GM21528 (cell line): ENCODE results near the gene TMC2.
"Not testable (repeated sequence)": the region's sequence is repeated elsewhere in the genome, so short reads cannot be mapped to it uniquely, and the experiment has no call there.

Experiments
- ATAC-seq: cut with Tn5 transposase; IDR thresholded peaks from one replicate; pipeline ENCODE4 v1.9.1; 2021; ENCODE audit warnings: mild to moderate bottlenecking, moderate library complexity; ENCODE audit not compliant: unreplicated experiment, low FRiP score

Gene TMC2

GRCh38 chr20:2657241-2657640 lies 120.9 kb downstream of the TMC2 start:
- no peak for ATAC-seq

- ATAC-seq: no peak
These were observed 121.3 kb downstream of the TMC2 start for GRCh38 chr20:2657674-2658073.

- ATAC-seq: no peak
These were observed 122.3 kb downstream of the TMC2 start for GRCh38 chr20:2658414-2659354.

GRCh38 chr20:2659547-2659946 lies 123.2 kb downstream of the TMC2 start:
- no peak for ATAC-seq

- no peak for ATAC-seq
These were observed 127.1 kb downstream of the TMC2 start for GRCh38 chr20:2663364-2663886.

- peak; percentile 88 for ATAC-seq
These were observed 127.7 kb downstream of the TMC2 start, which contains the start of gene IDH3B for GRCh38 chr20:2663887-2664719. Gene IDH3B (minus strand): TSS chr20:2664216. CDS start chr20:2664188, 28 bp downstream.

- ATAC-seq: no peak
These were observed 135.6 kb downstream of the TMC2 start for GRCh38 chr20:2671977-2672376.

GRCh38 chr20:2672446-2672845 lies 136.1 kb downstream of the TMC2 start:
- no peak for ATAC-seq

GRCh38 chr20:2673453-2673852 lies 137.1 kb downstream of the TMC2 start:
- ATAC-seq: no peak

- ATAC-seq: no peak
These were observed 143.7 kb downstream of the TMC2 start for GRCh38 chr20:2680046-2680445.

GRCh38 chr20:2682040-2682439 lies 145.7 kb downstream of the TMC2 start:
- not testable (repeated sequence) for ATAC-seq

GRCh38 chr20:2684817-2685216 lies 148.4 kb downstream of the TMC2 start:
- ATAC-seq: not testable (repeated sequence)

GRCh38 chr20:2687514-2687913 lies 151.1 kb downstream of the TMC2 start:
- no peak for ATAC-seq

- no peak for ATAC-seq
These were observed 151.7 kb downstream of the TMC2 start for GRCh38 chr20:2688041-2688591.

- ATAC-seq: no peak
These were observed 153.8 kb downstream of the TMC2 start for GRCh38 chr20:2690213-2690612.

GRCh38 chr20:2690718-2691117 lies 154.3 kb downstream of the TMC2 start:
- ATAC-seq: no peak

GRCh38 chr20:2691127-2691526 lies 154.8 kb downstream of the TMC2 start:
- ATAC-seq: no peak
